ENCODE data around the gene ARHGAP5. TPM values are rescaled to one million over a fixed set of nuclear protein-coding genes. Genes with fewer than 3 reads are reported as not detected.

The ARHGAP5 gene, protein sequence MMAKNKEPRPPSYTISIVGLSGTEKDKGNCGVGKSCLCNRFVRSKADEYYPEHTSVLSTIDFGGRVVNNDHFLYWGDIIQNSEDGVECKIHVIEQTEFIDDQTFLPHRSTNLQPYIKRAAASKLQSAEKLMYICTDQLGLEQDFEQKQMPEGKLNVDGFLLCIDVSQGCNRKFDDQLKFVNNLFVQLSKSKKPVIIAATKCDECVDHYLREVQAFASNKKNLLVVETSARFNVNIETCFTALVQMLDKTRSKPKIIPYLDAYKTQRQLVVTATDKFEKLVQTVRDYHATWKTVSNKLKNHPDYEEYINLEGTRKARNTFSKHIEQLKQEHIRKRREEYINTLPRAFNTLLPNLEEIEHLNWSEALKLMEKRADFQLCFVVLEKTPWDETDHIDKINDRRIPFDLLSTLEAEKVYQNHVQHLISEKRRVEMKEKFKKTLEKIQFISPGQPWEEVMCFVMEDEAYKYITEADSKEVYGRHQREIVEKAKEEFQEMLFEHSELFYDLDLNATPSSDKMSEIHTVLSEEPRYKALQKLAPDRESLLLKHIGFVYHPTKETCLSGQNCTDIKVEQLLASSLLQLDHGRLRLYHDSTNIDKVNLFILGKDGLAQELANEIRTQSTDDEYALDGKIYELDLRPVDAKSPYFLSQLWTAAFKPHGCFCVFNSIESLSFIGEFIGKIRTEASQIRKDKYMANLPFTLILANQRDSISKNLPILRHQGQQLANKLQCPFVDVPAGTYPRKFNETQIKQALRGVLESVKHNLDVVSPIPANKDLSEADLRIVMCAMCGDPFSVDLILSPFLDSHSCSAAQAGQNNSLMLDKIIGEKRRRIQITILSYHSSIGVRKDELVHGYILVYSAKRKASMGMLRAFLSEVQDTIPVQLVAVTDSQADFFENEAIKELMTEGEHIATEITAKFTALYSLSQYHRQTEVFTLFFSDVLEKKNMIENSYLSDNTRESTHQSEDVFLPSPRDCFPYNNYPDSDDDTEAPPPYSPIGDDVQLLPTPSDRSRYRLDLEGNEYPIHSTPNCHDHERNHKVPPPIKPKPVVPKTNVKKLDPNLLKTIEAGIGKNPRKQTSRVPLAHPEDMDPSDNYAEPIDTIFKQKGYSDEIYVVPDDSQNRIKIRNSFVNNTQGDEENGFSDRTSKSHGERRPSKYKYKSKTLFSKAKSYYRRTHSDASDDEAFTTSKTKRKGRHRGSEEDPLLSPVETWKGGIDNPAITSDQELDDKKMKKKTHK (N-terminal part only)
- total RNA-seq (142 TPM), polyA plus RNA-seq (ENCODE audit: insufficient read depth, low read depth, low replicate concordance) (17.7 TPM)
- long read RNA-seq, donor 1, full-length matches to known transcripts = 15 of 20 reads
- long read RNA-seq, donor 1, partial matches to known transcripts = 5 of 20 reads
- long read RNA-seq, donor 1, other reads (novel, unspliced or antisense) = 0 of 20 reads
- long read RNA-seq, donor 2, full-length matches to known transcripts = 34 of 50 reads
- long read RNA-seq, donor 2, partial matches to known transcripts = 16 of 50 reads
- long read RNA-seq, donor 2, other reads (novel, unspliced or antisense) = 0 of 50 reads
- long read RNA-seq, donor 3, full-length matches to known transcripts = 21 of 37 reads
- long read RNA-seq, donor 3, partial matches to known transcripts = 16 of 37 reads
- long read RNA-seq, donor 3, other reads (novel, unspliced or antisense) = 0 of 37 reads
- long read RNA-seq, donor 4, full-length matches to known transcripts = 10 of 36 reads
- long read RNA-seq, donor 4, partial matches to known transcripts = 26 of 36 reads
- long read RNA-seq, donor 4, other reads (novel, unspliced or antisense) = 0 of 36 reads
- long read RNA-seq, donor 5, partial matches to known transcripts = 0 of 3 reads
- long read RNA-seq, donor 5, other reads (novel, unspliced or antisense) = 0 of 3 reads
- long read RNA-seq, donor 6, transcript ARHGAP5-201 (1 exons, 3,207 nt) = major isoform, 37 of 62 reads
- long read RNA-seq, donor 6, partial matches to known transcripts = 24 of 62 reads
- long read RNA-seq, donor 6, other reads (novel, unspliced or antisense) = 0 of 62 reads
- long read RNA-seq, donor 7, full-length matches to known transcripts = 5 of 36 reads
- long read RNA-seq, donor 7, partial matches to known transcripts = 26 of 36 reads
- long read RNA-seq, donor 7, other reads (novel, unspliced or antisense) = 5 of 36 reads
- long read RNA-seq, donor 8, full-length matches to known transcripts = 22 of 34 reads
- long read RNA-seq, donor 8, partial matches to known transcripts = 12 of 34 reads
- long read RNA-seq, donor 8, other reads (novel, unspliced or antisense) = 0 of 34 reads
- long read RNA-seq, donor 9, transcript ARHGAP5-201 (1 exons, 3,207 nt) = major isoform, 11 of 11 reads
- long read RNA-seq, donor 9, partial matches to known transcripts = 0 of 11 reads
- long read RNA-seq, donor 9, other reads (novel, unspliced or antisense) = 0 of 11 reads
- long read RNA-seq, donor 10, transcript ARHGAP5-201 (1 exons, 3,207 nt) = major isoform, 31 of 39 reads
- long read RNA-seq, donor 10, partial matches to known transcripts = 8 of 39 reads
- long read RNA-seq, donor 10, other reads (novel, unspliced or antisense) = 0 of 39 reads

DNA sequence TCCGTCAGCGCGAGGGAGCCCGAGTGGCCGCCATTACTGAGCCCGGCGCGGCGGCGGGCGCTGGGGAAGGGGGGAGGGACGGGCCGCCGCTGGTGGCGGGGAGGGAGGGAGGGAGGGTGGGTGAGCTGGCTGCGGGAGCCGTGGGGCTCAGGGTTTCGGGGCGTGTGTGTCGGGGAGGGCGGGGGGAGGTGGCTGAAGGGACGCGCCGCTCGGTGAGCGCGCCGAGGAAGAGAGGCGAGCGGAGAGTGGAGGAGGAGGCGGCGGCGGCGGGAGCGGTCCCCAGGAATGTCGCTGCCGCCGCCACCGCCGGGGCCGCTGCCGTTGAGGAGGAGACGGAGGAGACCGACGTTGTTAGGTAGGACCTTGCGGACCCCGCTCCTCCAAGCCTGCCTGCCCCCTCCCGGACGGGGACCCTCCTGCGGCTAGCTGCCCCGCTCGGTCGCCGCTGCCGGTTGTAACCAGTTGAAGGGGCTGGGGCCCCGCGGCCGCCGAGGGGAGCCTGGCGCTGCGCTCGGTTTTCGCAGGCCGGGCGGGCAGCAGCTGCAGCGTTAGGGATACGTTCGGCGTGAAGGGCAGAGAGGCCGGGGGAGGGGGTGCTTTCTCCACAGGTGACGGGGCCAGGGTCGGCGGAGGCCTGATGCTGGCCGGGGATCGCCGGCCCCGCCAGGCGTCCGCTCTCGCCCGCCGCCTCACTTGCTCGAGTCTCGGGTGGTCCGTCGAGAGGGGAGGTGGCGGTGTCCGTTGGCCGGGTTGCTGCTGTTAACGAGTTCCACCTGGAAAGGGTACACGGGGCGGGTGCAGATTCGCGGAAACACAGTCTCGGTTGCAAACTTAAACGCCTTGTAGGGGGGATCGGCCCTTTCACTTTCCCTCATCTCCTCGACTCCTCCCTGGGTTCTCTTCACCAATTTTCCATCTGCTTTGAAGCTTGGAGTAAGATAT, at the start of gene ARHGAP5:
ARHGAP5 (plus strand) TSS at position 224 of the 942 bp plus-strand sequence. CDS start 13,366 bp downstream, outside the sequence.
- H3K27me3 ChIP-seq (ENCODE audit: control insufficient read depth, insufficient read depth, low read length) = no peaks in the 10 kb centered on the region
- H3K4me1 ChIP-seq (ENCODE audit: control insufficient read depth in 2 of 3, insufficient read depth in 2 of 3, low read depth in 1 of 3, low read length in 3 of 3) = peaks cover 0 to 16% (median 8%) of the 10 kb centered on the region in 3 donors
- DNase-seq (peak in 4 of 5 donors; percentile 78 to 89 (median 84)), FAIRE-seq (no peak)
- intact Hi-C loops (cut with DNase I) = loop anchor here (10.0 kb wide), 1 partner anchor 153 kb away; no protein-coding TSS in a partner anchor
- peak within 1 kb of the TSS; percentile 98 to 99 for H3K27ac ChIP-seq (ENCODE audit: low read depth in 2 of 2, low read length in 2 of 2)
- H3K36me3 ChIP-seq (ENCODE audit: control insufficient read depth in 2 of 3, insufficient read depth in 3 of 3, low read length in 3 of 3) = no peaks in the 10 kb centered on the region
- H3K9ac ChIP-seq (ENCODE audit: low read length in 3 of 3) = peak within 1 kb of the TSS; percentile 90 to 99 (median 91)
- no peaks in the 10 kb centered on the region for H3K9me3 ChIP-seq (ENCODE audit: control insufficient read depth in 2 of 3, insufficient read depth in 1 of 3, low read length in 3 of 3)
- H3K4me3 ChIP-seq (ENCODE audit: low read length in 3 of 3) = peak within 1 kb of the TSS; percentile 91 to 97 (median 97)
- no peak for TF ChIP-seq CTCF (IDR thresholded peaks at IDR 0.05; ENCODE audit: borderline replicate concordance, extremely low read depth, insufficient read depth)

DNA sequence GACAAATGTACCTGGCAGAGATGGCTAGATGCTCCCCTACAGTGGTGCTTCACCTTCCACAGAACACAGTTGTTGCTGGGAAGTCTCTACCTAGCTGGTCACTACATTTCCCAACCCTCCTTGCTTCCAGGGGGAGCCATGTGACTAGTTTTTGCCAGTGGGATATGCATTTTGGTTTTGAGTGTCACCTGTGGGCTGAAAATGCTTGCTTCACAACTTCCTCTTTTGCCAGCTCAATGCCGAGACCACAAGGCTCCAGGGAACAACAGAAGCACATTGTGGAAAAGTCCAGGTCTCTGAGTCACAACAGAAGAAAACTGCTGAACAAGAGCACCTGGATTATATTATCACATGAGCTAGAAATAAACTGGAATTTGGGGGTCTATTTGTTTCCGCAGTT, 48.5 kb upstream of the ARHGAP5 start:
- no peaks in the 10 kb centered on the region for H3K27me3 ChIP-seq (ENCODE audit: control insufficient read depth, insufficient read depth, low read length)
- H3K4me3 ChIP-seq (ENCODE audit: low read length in 3 of 3) = no peak overlapping the region
- intact Hi-C loops (cut with DNase I) = no loop called here
- no peak for TF ChIP-seq CTCF (IDR thresholded peaks at IDR 0.05; ENCODE audit: borderline replicate concordance, extremely low read depth, insufficient read depth)
- FAIRE-seq (no peak), DNase-seq (no peak)
- H3K4me1 ChIP-seq (ENCODE audit: control insufficient read depth in 2 of 3, insufficient read depth in 2 of 3, low read depth in 1 of 3, low read length in 3 of 3) = peaks cover 0 to 2% (median 0%) of the 10 kb centered on the region in 3 donors
- H3K9ac ChIP-seq (ENCODE audit: low read length in 3 of 3) = no peak overlapping the region
- no peaks in the 10 kb centered on the region for H3K36me3 ChIP-seq (ENCODE audit: control insufficient read depth in 2 of 3, insufficient read depth in 3 of 3, low read length in 3 of 3)
- no peak overlapping the region for H3K27ac ChIP-seq (ENCODE audit: low read depth in 2 of 2, low read length in 2 of 2)
- no peaks in the 10 kb centered on the region for H3K9me3 ChIP-seq (ENCODE audit: control insufficient read depth in 2 of 3, insufficient read depth in 1 of 3, low read length in 3 of 3)

All from kidney (tissue), 22 donors.